Memory B cell (primary cell): ENCODE results near the gene CCDC24.

Experiments used
- ATAC-seq: fragments of 150-1000 bp; cut with Tn5 transposase; 2 replicates; pipeline ENCODE4 v1.10.0; 2021; ENCODE audit warnings: low read depth, mild to moderate bottlenecking, moderate library complexity
- DNase-seq, 2 donors: peaks; one replicate each; pipeline ENCODE4 v3.0.0; 2022; ENCODE audit warnings: low spot score in 2 of 2
- H3K27ac Mint-ChIP-seq: one replicate; pipeline ENCODE4 v1.8.0; 2022; ENCODE audit warnings: mild to moderate bottlenecking, moderate library complexity, mixed read lengths
- H3K27me3 Mint-ChIP-seq: one replicate; pipeline ENCODE4 v1.8.0; 2022; ENCODE audit warnings: mixed read lengths
- H3K36me3 Mint-ChIP-seq: one replicate; pipeline ENCODE4 v1.8.0; 2022; ENCODE audit warnings: mild to moderate bottlenecking, mixed read lengths
- H3K4me1 Mint-ChIP-seq: one replicate; pipeline ENCODE4 v1.8.0; 2022; ENCODE audit warnings: mixed read lengths
- H3K4me3 Mint-ChIP-seq: one replicate; pipeline ENCODE4 v1.8.0; 2022; ENCODE audit warnings: mild to moderate bottlenecking, moderate library complexity, mixed read lengths
- H3K9me3 Mint-ChIP-seq: one replicate; pipeline ENCODE4 v1.8.0; 2022; ENCODE audit warnings: mixed read lengths

CCDC24 gene

DNA sequence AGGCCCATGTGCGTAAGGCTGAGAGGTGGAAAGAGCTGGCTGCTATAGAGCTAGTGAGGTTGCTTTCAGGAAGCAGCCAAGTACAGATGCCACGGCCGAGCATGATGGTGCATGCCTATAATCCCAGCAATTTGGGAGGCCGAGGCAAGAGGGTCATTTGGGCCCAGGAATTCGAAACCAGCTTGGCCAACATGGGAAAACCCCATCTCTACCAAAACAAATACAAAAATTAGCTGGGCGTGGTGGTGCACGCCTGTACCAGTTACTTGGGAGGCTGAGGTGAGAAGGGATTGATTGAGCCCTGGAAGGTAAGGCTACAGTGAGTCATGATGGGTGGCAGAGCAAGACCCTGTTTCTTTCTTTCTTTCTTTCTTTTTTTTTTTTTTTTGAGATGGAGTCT, 2.7 kb downstream of the CCDC24 start:
- Mint-ChIP-seq H3K4me3 (no peak overlapping the region), H3K36me3 (no peaks in the 10 kb centered on the region), H3K4me1 (peaks cover 23% of the 10 kb centered on the region), H3K9me3 (no peaks in the 10 kb centered on the region), H3K27me3 (no peaks in the 10 kb centered on the region), H3K27ac (no peak overlapping the region)
- DNase-seq: no peak
- ATAC-seq: no peak

DNA sequence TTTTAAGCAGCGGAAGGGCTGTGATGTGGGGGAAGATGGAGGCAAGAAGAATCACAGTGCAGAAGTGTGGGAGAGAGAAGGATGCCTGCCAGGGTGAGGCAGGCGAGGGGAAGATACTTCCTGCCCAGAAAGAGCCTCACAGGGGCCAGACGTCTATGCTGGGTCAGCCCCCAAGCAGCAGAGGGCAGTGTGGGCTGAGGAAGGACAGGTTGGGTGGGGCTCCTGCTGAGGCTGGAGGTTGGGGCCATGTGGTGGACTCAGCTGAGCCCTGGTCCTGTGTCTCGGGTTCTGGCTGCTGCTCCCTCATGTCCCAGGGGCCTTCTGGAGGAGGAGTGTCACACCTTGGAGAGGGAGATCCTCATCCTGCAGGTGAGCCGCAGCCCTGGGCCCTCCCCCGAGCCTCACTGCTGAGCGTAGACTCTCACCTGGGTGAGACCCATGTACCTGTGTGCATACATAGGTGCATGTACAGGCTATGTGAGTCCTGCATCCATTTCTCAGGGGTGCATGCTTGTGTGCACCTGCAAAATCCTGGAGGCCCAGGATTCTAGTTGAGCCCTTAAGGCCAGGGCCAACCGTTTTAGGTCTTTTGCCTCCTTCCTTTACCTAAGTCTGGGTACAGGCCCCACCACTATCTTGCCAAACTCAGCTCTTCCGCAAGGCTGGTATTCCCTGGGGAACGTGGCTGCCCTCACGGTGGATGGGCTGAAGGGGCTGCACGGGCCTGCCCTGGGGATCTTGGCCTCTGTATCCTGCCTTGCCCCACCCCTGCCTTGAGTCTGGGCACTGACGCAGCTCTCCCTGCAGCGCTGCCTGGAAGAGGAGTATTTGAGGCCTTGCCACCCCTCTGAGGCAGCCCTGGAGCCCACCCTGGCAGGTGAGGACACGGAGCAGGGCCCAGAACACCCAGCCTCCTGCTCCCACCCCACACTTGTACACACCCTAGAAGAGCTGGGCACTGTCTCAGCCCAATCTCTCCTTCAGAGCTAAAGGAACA, 3.7 kb downstream of the CCDC24 start:
- no peak overlapping the region for H3K4me3 Mint-ChIP-seq
- ATAC-seq (no peak), DNase-seq (no peak)
- H3K9me3 Mint-ChIP-seq: no peaks in the 10 kb centered on the region
- no peaks in the 10 kb centered on the region for H3K27me3 Mint-ChIP-seq
- H3K36me3 Mint-ChIP-seq: no peaks in the 10 kb centered on the region
- peaks cover 23% of the 10 kb centered on the region for H3K4me1 Mint-ChIP-seq
- peak overlapping the region; percentile 75 for H3K27ac Mint-ChIP-seq

DNA sequence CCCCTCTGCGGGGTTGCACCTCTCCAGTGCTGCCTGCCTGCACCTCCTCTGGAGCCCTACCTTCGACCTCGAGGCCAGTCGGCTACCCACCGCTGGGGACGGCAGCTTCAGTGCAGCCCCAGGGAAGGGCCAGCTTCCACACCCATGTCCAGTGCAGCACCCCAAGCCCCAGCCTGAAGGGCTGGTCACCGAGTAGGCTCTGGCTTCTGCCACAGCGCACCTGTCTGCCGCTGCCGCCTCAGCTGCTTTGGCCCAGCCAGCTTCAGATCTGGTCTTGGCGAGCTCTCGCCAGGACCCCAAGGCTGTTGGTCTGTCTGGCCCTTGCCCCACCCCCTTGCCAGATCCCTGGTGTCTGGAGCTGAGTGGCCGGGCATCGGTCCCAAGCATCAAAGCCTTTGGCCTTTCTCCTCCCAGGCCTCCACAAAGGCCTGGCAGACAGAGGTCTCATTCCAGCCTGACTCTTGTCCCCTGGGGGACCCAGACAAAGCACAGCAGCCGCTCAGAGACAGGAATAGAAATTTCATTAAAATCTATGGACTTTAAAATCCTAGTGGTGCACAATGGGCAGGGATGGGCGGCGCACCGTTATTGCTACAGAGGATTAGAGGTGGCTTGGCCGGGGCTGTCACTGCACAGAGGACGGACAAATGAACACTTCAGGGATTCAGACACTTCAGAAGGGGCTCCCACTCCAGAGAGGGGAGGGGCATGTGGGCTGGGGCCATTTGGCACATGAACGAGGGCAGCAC, 4.8 kb downstream of the CCDC24 start:
- ATAC-seq: no peak
- Mint-ChIP-seq H3K27me3 (peaks cover 2% of the 10 kb centered on the region), H3K27ac (no peak overlapping the region), H3K4me3 (no peak overlapping the region), H3K4me1 (peaks cover 24% of the 10 kb centered on the region), H3K36me3 (no peaks in the 10 kb centered on the region), H3K9me3 (no peaks in the 10 kb centered on the region)
- DNase-seq: no peak

DNA sequence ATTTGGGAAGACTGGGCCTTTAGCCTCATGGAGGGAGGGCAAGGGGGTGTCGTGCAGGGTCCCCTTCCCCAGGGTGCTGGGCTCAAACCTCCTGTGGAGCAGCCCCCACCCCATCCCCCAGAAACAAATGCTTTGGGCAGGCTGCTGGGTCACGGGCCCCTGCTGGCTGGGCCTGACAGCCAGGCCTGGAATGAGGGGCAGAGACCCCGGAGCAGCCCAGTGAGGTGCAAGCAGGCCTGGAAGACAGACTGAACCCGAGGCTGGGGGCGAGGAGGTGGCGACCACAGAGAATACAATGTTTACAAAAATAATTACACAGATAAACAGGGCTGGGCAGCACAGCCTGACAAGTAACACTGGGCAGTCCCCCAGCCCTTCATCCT, 5.3 kb downstream of the CCDC24 start:
- peaks cover 5% of the 10 kb centered on the region for H3K27me3 Mint-ChIP-seq
- no peak overlapping the region for H3K4me3 Mint-ChIP-seq
- no peak for DNase-seq
- peaks cover 25% of the 10 kb centered on the region for H3K4me1 Mint-ChIP-seq
- H3K27ac Mint-ChIP-seq: no peak overlapping the region
- ATAC-seq: no peak
- H3K36me3 Mint-ChIP-seq: no peaks in the 10 kb centered on the region
- no peaks in the 10 kb centered on the region for H3K9me3 Mint-ChIP-seq

DNA sequence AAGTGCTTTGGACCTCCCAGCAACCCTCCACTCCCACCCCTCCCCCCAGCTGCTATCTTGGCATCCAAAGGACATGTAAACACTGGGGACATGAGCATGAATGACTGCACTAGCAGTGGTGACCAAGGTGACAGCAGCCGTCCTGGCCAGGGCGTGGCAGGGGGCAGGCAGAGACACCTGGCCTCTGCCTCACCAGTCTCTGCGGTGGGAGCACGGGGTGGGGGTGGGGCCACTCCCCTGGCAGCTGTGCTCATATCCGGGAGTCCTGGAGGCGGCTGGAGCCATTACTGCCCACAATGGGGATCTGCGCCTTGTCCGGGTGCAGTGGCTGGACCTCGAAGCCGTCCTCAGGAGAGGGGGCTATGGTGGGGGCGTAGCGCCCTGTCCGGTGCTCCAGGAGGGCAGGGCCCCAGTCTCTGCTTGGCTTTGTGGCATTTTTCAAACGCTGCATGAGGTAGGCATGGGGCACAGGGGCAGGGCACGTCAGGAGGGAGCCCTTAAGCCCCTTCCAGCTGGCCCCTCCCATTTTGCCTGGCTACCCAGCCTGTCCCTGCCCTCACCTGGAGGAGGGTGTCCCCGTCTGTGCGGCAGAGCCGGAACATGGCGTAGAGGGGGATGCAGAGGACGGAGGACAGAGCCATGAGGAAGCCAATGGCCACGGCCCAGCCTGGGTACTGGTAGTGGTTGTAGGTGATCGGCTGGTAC, 6.0 kb downstream of the CCDC24 start:
- no peak overlapping the region for H3K4me3 Mint-ChIP-seq
- ATAC-seq (no peak), DNase-seq (no peak)
- no peaks in the 10 kb centered on the region for H3K36me3 Mint-ChIP-seq
- H3K27me3 Mint-ChIP-seq: peaks cover 5% of the 10 kb centered on the region
- H3K4me1 Mint-ChIP-seq: peaks cover 20% of the 10 kb centered on the region
- no peak overlapping the region for H3K27ac Mint-ChIP-seq
- no peaks in the 10 kb centered on the region for H3K9me3 Mint-ChIP-seq

DNA sequence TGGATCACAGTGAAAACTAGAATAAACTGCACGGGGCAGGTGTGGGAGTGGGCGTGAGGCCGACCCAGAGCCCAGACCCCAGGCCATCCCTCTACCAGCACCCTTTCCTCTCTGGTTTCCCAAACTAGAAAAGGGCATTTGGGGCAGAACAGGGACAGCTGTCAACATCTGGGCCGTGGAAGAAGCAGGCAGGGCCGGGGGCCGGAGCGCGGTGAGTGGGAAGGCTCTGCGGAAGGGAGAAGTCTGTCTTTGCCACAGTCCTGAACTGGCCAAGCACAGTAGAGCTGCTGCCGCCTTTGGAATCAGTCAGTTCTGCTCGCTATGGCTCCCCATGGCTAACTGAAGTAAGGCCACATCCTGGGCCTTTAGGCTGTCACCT, 6.6 kb downstream of the CCDC24 start:
- H3K9me3 Mint-ChIP-seq: no peaks in the 10 kb centered on the region
- no peak overlapping the region for H3K27ac Mint-ChIP-seq
- peaks cover 5% of the 10 kb centered on the region for H3K27me3 Mint-ChIP-seq
- ATAC-seq (no peak), DNase-seq (no peak)
- peaks cover 15% of the 10 kb centered on the region for H3K4me1 Mint-ChIP-seq
- no peak overlapping the region for H3K4me3 Mint-ChIP-seq
- H3K36me3 Mint-ChIP-seq: no peaks in the 10 kb centered on the region

DNA sequence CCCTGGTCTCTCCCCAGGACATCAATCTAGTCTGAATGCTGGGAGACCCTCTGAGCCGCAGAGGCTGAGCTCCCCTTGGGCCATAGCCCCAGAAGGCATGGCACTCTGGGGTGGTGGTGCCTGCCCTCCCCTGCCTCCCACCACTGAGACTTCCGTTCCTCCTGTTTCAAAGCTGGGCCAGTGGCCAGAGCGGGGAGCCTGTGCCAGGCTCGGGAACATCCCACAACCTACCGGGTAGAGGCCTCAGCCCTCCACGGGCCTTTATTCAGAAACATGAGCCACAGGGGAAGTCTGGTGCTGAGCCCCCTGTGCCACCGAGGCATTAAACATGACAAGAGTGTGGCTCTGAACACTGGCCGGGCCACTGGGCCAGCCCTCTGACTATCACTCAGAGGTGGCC, 8.1 kb downstream of the CCDC24 start:
- Mint-ChIP-seq H3K36me3 (no peaks in the 10 kb centered on the region), H3K27ac (no peak overlapping the region), H3K4me3 (no peak overlapping the region), H3K27me3 (peaks cover 5% of the 10 kb centered on the region), H3K9me3 (no peaks in the 10 kb centered on the region), H3K4me1 (peaks cover 10% of the 10 kb centered on the region)
- ATAC-seq: no peak
- DNase-seq: no peak

DNA sequence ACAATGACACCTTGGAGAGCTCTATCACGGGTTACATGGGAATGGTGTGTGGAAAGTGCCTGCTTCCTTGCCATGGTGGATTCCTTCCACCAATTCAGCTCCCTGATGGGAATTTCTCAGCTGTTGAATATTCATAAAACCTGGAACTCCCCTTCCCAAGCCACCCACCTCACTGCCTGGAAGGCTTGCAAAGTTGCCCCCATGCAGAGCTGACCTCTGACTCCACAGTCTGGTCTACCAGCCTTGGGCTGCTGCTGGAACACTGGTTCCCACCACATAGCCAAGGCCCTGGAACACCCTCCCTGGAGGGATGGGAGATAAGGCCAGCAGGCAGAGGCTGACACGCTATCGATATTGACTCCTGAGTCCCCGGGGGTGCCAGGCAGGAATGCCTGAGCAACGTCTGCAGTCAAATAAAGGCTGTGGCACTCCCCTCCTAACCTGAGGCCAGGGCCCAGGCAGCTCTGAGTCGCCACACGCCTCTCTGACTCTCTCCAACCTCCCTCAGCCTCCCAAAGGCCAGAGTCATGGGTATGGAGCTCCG, 8.8 kb downstream of the CCDC24 start:
- H3K4me1 Mint-ChIP-seq: peaks cover 5% of the 10 kb centered on the region
- DNase-seq: no peak
- no peaks in the 10 kb centered on the region for H3K9me3 Mint-ChIP-seq
- peaks cover 5% of the 10 kb centered on the region for H3K27me3 Mint-ChIP-seq
- H3K27ac Mint-ChIP-seq: no peak overlapping the region
- H3K36me3 Mint-ChIP-seq: no peaks in the 10 kb centered on the region
- H3K4me3 Mint-ChIP-seq: no peak overlapping the region
- no peak for ATAC-seq

DNA sequence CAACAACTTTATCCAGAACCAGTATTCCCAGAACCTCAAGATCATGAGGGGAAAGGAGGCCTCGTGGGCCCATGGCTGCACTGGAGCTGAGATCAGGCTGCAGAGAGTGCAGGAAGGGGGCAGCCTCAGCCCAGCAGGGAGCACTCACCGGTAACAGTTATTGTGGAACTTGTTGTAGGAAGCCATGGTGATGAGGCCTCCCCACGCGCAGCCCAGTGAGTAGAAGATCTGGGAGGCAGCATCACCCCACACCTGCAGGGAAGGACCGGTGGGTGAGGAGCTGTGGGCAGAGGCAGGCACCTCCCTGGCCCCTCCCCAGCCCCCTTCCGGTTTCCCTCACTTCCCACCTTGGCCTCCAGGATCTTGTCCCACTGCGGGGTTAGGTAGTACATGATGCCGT, 10.8 kb downstream of the CCDC24 start:
- no peak for DNase-seq
- Mint-ChIP-seq H3K9me3 (no peaks in the 10 kb centered on the region), H3K4me1 (peaks cover 4% of the 10 kb centered on the region), H3K4me3 (no peak overlapping the region), H3K27ac (no peak overlapping the region), H3K27me3 (peaks cover 5% of the 10 kb centered on the region), H3K36me3 (no peaks in the 10 kb centered on the region)
- ATAC-seq: no peak

DNA sequence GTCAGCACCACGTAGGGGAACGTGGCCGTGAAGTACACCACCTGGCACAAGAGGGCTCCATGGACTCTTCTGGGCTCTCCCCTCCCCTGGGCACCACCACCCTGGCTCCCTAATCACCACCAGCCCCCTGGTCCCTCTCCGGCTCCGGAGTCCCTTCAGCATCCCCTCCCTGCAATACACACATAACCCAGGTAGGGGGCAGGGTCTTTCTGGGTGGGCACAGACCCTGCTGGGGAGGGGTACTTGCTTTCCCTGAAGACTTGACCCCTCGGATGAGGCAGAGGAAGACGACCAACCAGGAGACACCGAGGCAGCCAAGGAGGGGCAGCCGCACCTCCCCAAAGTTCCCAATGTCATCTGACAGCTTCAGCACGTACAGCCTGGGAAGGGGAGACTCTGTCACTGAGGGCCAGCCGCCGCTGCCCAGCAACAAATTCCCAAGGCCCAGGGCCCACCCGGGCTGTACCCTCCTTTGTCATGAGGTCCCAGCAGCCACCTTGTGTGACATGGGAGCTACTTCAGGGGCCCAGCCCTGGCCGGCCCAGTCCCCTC, 11.3 kb downstream of the CCDC24 start:
- no peak for DNase-seq
- no peaks in the 10 kb centered on the region for H3K36me3 Mint-ChIP-seq
- no peak overlapping the region for H3K4me3 Mint-ChIP-seq
- no peaks in the 10 kb centered on the region for H3K9me3 Mint-ChIP-seq
- peaks cover 4% of the 10 kb centered on the region for H3K4me1 Mint-ChIP-seq
- no peak overlapping the region for H3K27ac Mint-ChIP-seq
- ATAC-seq: no peak
- peaks cover 5% of the 10 kb centered on the region for H3K27me3 Mint-ChIP-seq

DNA sequence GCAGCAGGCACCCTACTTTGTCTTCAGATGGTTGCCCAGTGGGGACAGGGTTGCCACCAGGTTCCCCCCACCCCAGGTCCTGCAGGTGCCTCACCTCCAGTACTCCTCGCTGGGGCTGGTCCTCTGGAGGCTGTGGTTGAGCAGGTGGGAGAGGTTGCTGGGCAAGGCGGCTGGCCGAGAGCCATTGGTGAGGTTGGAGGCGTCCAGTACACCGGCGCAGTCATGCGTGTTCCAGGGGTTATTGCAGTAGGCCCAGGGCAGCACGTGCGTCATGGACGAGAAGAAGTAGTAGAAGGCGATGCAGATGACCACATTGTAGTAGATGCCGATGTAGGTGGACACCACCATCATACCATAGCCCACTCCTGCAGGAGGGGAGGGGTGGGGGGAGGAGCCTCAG, 16.9 kb downstream of the CCDC24 start:
- H3K4me3 Mint-ChIP-seq: no peak overlapping the region
- peaks cover 2% of the 10 kb centered on the region for H3K4me1 Mint-ChIP-seq
- H3K27ac Mint-ChIP-seq: no peak overlapping the region
- H3K27me3 Mint-ChIP-seq: no peaks in the 10 kb centered on the region
- DNase-seq: no peak
- H3K36me3 Mint-ChIP-seq: no peaks in the 10 kb centered on the region
- ATAC-seq: no peak
- H3K9me3 Mint-ChIP-seq: no peaks in the 10 kb centered on the region

DNA sequence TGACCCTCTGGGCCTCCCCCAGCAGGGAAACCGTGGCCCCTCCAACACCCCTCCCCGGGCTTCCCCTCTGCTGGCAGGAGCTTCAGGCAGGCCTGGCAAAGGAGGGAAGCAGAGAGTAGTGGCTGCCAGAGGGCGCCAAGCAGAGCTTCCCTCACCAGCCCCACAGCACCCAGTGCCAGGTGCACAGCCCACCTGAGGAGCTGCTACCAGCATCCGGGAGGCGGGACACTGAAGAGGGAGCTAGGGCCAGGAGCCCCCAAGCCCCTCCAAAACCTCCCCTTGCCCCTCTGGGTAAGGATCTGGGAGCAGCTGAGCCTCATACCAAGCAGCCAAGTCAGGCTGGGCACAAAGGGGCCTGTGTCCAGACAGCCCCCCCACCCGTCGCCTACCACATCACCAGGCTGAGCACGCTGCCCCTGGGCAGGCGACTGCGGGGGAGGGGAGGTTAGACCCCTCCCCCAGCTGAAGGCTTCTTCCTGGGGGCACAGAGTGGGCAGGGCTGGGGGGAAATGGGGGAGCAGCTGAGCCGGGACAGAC, 19.6 kb downstream of the CCDC24 start:
- DNase-seq (no peak), ATAC-seq (no peak)
- peaks cover 4% of the 10 kb centered on the region for H3K27me3 Mint-ChIP-seq
- H3K36me3 Mint-ChIP-seq: no peaks in the 10 kb centered on the region
- no peaks in the 10 kb centered on the region for H3K4me1 Mint-ChIP-seq
- H3K27ac Mint-ChIP-seq: no peak overlapping the region
- H3K4me3 Mint-ChIP-seq: no peak overlapping the region
- H3K9me3 Mint-ChIP-seq: no peaks in the 10 kb centered on the region

DNA sequence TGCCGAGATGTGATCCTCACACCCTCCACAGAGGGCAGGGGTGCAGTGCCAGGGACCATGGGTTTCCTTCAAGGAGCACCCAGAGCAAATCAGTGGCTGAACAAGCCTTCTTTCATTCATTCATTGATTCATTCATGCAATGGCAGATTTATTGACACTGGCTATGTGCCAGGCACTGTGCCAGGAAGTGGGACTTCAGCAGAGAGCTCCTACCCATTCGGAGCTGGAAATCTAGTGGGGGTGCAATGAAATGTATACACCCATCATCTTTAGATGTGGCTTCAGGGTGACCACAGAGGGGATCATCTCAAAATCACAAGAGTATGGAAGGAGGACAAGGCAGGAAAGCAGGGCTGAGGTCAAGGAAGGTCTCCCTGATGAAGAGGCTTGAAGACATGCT, 21.0 kb downstream of the CCDC24 start:
- Mint-ChIP-seq H3K4me3 (no peak overlapping the region), H3K4me1 (no peaks in the 10 kb centered on the region), H3K36me3 (no peaks in the 10 kb centered on the region), H3K27ac (no peak overlapping the region), H3K27me3 (peaks cover 4% of the 10 kb centered on the region), H3K9me3 (no peaks in the 10 kb centered on the region)
- ATAC-seq: no peak
- no peak for DNase-seq
